HUES48 (cell line): ENCODE data around the gene TMEM213.
A peak's percentile ranks its signal among the peaks of the same experiment; 100 is the strongest.

ENCODE experiments used
- H3K27ac ChIP-seq: one replicate; pipeline ENCODE4 v1.7.0; 2013; ENCODE audit warnings: low read depth, low read length, inconsistent platforms
- H3K27me3 ChIP-seq: 2 replicates; pipeline ENCODE4 v1.6.1; 2013; ENCODE audit warnings: mild to moderate bottlenecking, low read length; ENCODE audit not compliant: control insufficient read depth, insufficient read depth
- H3K36me3 ChIP-seq: 2 replicates; pipeline ENCODE4 v1.6.1; 2013; ENCODE audit warnings: low read length; ENCODE audit not compliant: control insufficient read depth, insufficient read depth
- H3K4me1 ChIP-seq: 2 replicates; pipeline ENCODE4 v1.6.1; 2013; ENCODE audit warnings: mild to moderate bottlenecking, low read length; ENCODE audit not compliant: control insufficient read depth, insufficient read depth
- H3K4me3 ChIP-seq: 2 replicates; pipeline ENCODE4 v1.5.1; 2013; ENCODE audit warnings: mild to moderate bottlenecking, low read depth, low read length
- H3K9ac ChIP-seq: 2 replicates; pipeline ENCODE4 v1.6.1; 2013; ENCODE audit warnings: mild to moderate bottlenecking, low read depth, low read length, moderate library complexity
- H3K9me3 ChIP-seq: 2 replicates; pipeline ENCODE4 v1.6.1; 2013; ENCODE audit warnings: low read length; ENCODE audit not compliant: control insufficient read depth, insufficient read depth

TMEM213 gene

DNA sequence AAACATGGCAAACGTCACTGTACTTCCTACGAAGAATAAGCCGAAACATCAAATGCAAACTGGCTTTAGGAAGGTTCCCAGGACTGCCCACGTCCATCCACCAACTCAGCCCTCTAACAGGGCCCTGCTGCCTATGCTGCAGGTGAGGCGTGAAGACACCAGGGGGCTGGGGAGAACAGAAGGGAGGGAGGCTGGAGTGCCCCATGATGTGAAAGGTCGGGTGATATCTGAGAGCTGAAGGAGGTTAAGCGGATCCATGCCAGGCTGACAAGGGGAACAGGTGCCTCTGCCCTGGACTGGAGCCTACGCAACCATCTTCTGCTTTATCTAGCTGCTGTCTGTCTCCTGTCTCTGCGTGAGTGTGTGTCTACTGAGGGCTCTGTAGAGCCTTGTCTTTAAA lies 40.4 kb downstream of the TMEM213 start:
- peaks cover 31% of the 10 kb centered on the region for H3K36me3 ChIP-seq
- no peak overlapping the region for H3K4me3 ChIP-seq
- H3K9ac ChIP-seq = no peak overlapping the region
- H3K27me3 ChIP-seq = no peaks in the 10 kb centered on the region
- no peaks in the 10 kb centered on the region for H3K9me3 ChIP-seq
- H3K4me1 ChIP-seq = 0 out of 2 replicates have a peak, but pooled peaks cover 5% of the 10 kb centered on the region
- no peak overlapping the region for H3K27ac ChIP-seq

DNA sequence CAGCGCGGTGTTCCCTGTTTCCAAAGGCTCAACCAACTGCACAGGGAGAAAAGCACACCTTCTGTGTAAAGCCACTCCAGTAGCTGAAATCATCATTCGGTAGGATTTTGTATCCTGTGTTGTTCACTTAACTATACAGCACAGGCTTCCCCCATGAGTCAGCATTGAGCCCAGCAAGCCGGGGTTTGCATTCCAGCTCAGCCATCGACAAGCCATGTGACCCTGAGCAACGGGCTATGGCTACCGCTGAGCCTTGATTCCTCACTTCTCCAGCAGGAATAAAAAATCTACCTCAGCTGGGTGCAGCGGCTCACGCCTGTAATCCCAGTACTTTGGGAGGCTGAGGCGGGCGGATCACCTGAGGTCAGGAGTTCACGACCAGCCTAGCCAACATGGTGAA lies 44.3 kb downstream of the TMEM213 start:
- Histone ChIP-seq H3K4me3 (no peak overlapping the region), H3K27me3 (no peaks in the 10 kb centered on the region), H3K27ac (peak overlapping the region; percentile 36), H3K4me1 (0 out of 2 replicates have a peak, but pooled peaks cover 5% of the 10 kb centered on the region), H3K9ac (0 out of 2 replicates have a peak overlapping the region, but pooled peaks have one; percentile 26), H3K9me3 (no peaks in the 10 kb centered on the region), H3K36me3 (peaks cover 20% of the 10 kb centered on the region)

DNA sequence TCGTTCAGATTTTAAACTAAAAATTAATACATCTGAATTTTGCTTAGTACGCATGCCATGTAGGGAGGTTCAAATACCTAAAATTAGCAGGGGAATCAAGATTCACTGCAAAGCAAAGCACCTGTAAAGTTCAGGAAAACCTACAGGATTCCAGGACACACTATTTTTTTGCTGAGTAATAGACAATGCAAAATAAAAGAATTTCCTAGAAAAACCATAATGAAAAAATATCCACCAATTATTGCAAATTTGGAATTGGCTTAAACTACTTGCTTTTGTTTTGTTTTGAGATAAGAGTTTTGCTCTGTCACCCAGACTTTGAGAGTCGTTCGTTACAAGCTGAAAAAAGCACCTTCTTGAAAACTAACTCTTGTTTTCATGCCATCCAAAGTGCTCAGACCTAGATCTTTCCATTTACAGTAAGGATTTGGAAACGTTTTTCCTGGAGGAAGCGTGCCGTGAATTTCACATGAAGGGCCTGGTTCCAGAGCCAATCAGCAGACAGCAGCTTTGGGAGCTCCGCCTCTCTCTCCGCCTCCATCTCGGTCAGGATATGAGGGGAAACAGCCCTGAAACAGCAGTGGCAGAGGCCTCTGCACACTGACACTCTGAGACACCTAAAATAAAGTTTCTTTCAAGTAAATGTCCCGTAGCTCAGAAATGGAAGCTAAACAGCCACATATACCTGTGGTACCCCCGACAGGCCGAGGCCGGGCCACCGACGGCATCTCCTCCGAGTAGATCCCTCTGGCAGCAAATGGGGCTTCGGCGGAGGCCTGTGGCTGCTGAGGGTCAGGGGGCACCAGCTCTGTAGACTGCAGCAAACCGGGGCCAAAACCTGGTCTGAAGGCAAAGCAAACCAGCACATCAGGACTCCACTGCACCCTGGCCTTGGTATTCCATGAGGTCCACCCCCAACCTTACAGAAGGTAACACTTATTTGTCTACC lies 46.1 kb downstream of the TMEM213 start:
- Histone ChIP-seq H3K9me3 (no peaks in the 10 kb centered on the region), H3K27me3 (no peaks in the 10 kb centered on the region), H3K36me3 (0 out of 2 replicates have a peak, but pooled peaks cover 7% of the 10 kb centered on the region), H3K4me3 (no peak overlapping the region), H3K4me1 (peaks cover 10% of the 10 kb centered on the region; the same call in 1 of the 2 replicates), H3K27ac (no peak overlapping the region), H3K9ac (no peak overlapping the region)

DNA sequence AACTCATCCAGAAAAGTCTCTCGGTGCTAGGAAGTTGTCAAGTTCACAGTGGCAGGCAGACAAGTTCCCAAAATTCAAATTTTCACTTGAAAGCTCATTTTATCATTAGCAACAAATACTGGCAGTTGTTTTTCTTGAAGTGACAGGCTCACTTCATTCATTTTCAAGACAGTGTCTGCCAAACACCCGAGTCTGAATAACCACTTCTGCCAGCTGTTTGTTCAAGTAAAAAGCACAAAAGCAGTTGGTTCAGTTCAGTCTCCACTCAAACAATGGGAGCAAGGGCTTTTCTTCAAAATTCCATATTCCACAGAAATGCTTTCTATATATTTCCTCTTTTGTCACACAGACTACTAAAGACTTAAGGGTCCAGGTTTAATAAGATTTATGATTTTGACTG lies 47.9 kb downstream of the TMEM213 start:
- H3K36me3 ChIP-seq = peaks cover 19% of the 10 kb centered on the region
- H3K9me3 ChIP-seq = no peaks in the 10 kb centered on the region

DNA sequence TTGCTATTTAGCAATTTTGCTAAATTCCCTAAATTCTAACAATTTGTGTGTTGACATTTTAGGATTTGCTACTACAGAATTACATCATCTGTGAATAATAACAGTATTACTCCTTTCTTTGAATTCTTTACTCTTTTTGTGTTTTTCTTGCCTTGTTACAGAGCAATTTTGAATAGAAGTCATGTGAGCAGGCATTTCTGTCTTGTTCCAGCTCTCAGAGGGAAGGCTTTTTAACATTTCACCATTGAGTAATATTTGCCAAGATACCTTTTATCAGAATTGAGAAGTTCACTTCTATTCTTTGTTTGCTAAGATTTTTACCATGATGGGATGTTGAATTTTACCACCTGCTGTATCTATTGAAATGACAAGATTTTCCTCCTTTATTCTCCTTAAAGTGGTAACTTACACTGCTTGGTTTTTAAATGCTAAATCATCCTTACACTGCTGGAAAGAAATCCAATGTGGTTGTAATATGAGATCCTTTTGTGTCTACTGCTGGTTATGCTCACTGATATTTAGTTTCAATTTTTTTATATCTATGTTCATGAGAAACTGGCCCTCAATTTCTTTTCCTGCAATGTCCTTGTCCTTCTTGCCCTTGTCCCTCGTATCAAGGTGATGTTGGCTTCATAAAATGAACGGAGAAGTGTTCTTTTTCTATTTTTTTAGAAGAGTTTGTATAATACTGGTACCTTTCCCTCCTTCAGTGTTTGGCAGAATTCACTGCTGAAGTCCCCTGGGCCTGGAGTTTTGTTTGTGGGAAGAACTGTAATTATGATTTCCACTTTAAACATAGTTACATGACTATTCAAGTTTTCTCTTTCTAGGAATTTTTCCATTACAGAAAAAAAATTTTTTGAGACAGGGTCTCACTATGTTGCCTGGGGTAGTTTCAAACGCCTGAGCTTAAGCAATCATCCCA lies 50.5 kb downstream of the TMEM213 start:
- no peaks in the 10 kb centered on the region for H3K9me3 ChIP-seq
- H3K27me3 ChIP-seq = no peaks in the 10 kb centered on the region
- H3K36me3 ChIP-seq = peaks cover 27% of the 10 kb centered on the region
- H3K4me1 ChIP-seq = peaks cover 15% of the 10 kb centered on the region
- no peak overlapping the region for H3K4me3 ChIP-seq
- no peak overlapping the region for H3K27ac ChIP-seq
- no peak overlapping the region for H3K9ac ChIP-seq

More for the DNA sequence above, 47.9 kb downstream of the TMEM213 start:
- Histone ChIP-seq H3K4me1 (peaks cover 10% of the 10 kb centered on the region; the same call in 1 of the 2 replicates), H3K4me3 (no peak overlapping the region), H3K9ac (no peak overlapping the region), H3K27me3 (no peaks in the 10 kb centered on the region), H3K27ac (no peak overlapping the region)

DNA sequence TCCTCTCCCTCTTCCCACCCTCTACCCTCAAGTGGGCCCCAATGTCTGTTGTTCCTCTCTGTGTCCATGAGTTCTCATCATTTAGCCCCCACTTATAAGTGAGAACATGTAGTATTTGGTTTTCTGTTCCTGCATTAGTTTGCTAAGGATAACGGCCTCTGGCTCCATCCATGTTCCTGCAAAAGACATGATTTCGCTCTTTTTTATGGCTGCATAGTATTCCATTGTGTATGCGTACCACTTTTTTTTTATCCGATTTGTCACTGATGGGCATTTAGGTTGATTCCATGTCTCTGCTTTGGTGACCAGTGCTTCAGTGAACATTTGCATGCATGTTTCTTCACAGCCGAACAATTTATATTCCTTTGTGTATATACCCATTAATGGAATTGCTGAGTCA lies 51.9 kb downstream of the TMEM213 start:
- peaks cover 29% of the 10 kb centered on the region for H3K4me1 ChIP-seq
- H3K36me3 ChIP-seq = peaks cover 25% of the 10 kb centered on the region

GRCh38 chr7:138852469-138852868 lies 54.7 kb downstream of the TMEM213 start:
- Histone ChIP-seq H3K4me1 (peaks cover 31% of the 10 kb centered on the region), H3K4me3 (no peak overlapping the region), H3K36me3 (peaks cover 25% of the 10 kb centered on the region), H3K27ac (no peak overlapping the region), H3K9ac (no peak overlapping the region), H3K27me3 (no peaks in the 10 kb centered on the region), H3K9me3 (no peaks in the 10 kb centered on the region)

More for the DNA sequence above, 51.9 kb downstream of the TMEM213 start:
- Histone ChIP-seq H3K27ac (no peak overlapping the region), H3K9me3 (no peaks in the 10 kb centered on the region), H3K9ac (no peak overlapping the region), H3K27me3 (no peaks in the 10 kb centered on the region), H3K4me3 (no peak overlapping the region)

DNA sequence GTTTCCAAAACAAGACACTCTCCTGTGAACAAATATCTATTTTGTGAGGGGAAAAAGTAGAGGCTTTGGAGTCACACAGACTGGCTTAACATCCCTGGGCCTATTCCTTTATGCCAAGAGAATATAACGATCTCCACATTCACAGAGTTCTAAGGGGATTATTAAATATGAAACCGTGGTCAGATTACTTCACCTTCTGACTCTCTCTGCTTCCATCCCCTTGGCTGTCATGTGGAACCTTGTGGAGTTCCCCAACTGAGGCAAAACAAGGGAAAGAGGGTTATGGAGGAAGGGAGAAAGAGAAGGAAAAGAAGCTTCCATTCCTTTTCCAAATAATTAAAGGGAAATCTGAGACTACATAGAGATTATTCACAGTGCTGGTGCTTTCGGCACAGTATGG lies 55.7 kb downstream of the TMEM213 start:
- no peak overlapping the region for H3K9ac ChIP-seq
- no peak overlapping the region; the same call in 1 of the 2 replicates for H3K4me3 ChIP-seq
- H3K9me3 ChIP-seq = no peaks in the 10 kb centered on the region
- peaks cover 28% of the 10 kb centered on the region for H3K4me1 ChIP-seq
- no peaks in the 10 kb centered on the region for H3K27me3 ChIP-seq
- peak overlapping the region; percentile 75 for H3K27ac ChIP-seq
- peaks cover 28% of the 10 kb centered on the region for H3K36me3 ChIP-seq

DNA sequence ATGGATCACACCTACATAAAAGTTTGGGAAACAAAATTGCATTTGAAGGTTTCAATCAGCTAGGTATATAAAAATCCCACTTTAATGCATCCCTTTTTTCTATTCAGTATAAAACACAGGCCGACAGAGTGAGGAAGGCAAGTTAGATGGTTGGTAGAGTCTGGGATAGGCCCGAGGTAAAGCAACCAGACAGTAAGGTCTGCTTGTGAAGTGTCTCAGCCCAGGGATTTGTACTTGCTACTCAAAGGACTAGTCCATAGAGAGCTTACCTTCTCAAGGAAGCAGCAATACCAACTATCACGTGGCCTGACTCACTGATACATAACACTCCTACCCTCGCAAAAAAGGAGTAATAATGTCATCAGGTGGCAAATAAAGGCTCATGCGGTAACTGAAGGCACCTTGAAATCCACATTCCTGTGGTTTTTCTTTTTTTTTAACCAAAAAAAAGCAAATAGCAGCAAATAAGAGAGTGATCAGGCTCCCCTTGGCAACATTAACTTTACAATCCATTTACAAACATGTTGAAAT lies 56.4 kb downstream of the TMEM213 start:
- H3K36me3 ChIP-seq = peaks cover 29% of the 10 kb centered on the region
- H3K4me3 ChIP-seq = no peak overlapping the region
- no peaks in the 10 kb centered on the region for H3K27me3 ChIP-seq
- H3K27ac ChIP-seq = peak overlapping the region; percentile 38
- no peaks in the 10 kb centered on the region for H3K9me3 ChIP-seq
- no peak overlapping the region for H3K9ac ChIP-seq
- H3K4me1 ChIP-seq = peaks cover 26% of the 10 kb centered on the region

DNA sequence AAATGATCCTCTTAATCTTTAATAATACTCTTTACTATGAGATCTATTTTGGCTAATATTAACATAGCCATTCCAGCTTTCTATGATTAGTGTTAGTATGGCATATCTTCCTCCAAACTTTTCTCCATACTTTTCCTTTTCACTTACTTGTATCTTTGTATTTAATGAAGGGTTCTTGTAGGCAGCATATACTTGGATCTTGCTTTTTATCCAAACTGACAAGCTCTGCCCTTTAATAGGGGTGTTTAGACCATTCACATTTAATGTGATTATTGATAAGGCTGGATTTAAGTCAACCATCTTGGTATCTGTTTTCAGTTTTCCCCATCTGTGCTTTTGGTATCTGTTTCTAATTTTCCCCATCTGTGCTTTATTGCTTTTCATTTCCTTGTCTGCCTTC lies 59.9 kb downstream of the TMEM213 start:
- peaks cover 23% of the 10 kb centered on the region for H3K36me3 ChIP-seq
- no peak overlapping the region for H3K9ac ChIP-seq
- no peaks in the 10 kb centered on the region for H3K27me3 ChIP-seq
- H3K4me3 ChIP-seq = no peak overlapping the region
- H3K9me3 ChIP-seq = no peaks in the 10 kb centered on the region
- H3K4me1 ChIP-seq = peaks cover 22% of the 10 kb centered on the region
- H3K27ac ChIP-seq = no peak overlapping the region
